Hepatocyte (in vitro differentiated cells): ENCODE results near the gene RIMBP2. TPM values are rescaled to one million over a fixed set of nuclear protein-coding genes. Genes with fewer than 3 reads are reported as not detected.

Experiments used
- DNase-seq: peaks from one replicate; pipeline ENCODE4 v3.0.0-alpha.2; 2016; ENCODE audit warnings: low spot score
- H2AFZ ChIP-seq: fragments of 200-600 bp; sonication (generic); 2 replicates; pipeline ENCODE4 v1.6.0; 2016; ENCODE audit warnings: antibody characterized with exemption, mild to moderate bottlenecking
- H3K27ac ChIP-seq: fragments of 200-600 bp; sonication (generic); 2 replicates; pipeline ENCODE4 v1.5.1; 2016; ENCODE audit warnings: mild to moderate bottlenecking
- H3K27me3 ChIP-seq: fragments of 200-600 bp; sonication (generic); 2 replicates; pipeline ENCODE4 v1.6.1; 2016
- H3K36me3 ChIP-seq: fragments of 200-600 bp; sonication (generic); replicated peaks from 2 replicates; pipeline ENCODE4 v1.5.1; 2016; ENCODE audit warnings: low read depth; ENCODE audit not compliant: insufficient read depth
- H3K4me1 ChIP-seq: fragments of 200-600 bp; sonication (generic); 2 replicates; pipeline ENCODE4 v1.5.1; 2016; ENCODE audit warnings: mild to moderate bottlenecking, moderate library complexity; ENCODE audit not compliant: insufficient read depth
- H3K4me2 ChIP-seq: fragments of 200-600 bp; sonication (generic); 2 replicates; pipeline ENCODE4 v1.6.0; 2016
- H3K4me3 ChIP-seq: fragments of 200-600 bp; sonication (generic); 2 replicates; pipeline ENCODE4 v1.5.1; 2016; ENCODE audit warnings: mild to moderate bottlenecking
- H3K79me2 ChIP-seq: fragments of 200-600 bp; sonication (generic); 2 replicates; pipeline ENCODE4 v1.6.0; 2017; ENCODE audit warnings: mild to moderate bottlenecking
- H3K9me2 ChIP-seq: fragments of 200-600 bp; sonication (generic); replicated peaks from 2 replicates; pipeline ENCODE4 v1.6.0; 2017; ENCODE audit warnings: mild to moderate bottlenecking; ENCODE audit not compliant: insufficient read depth
- H3K9me3 ChIP-seq: fragments of 200-600 bp; sonication (generic); 2 replicates; pipeline ENCODE4 v1.5.1; 2016; ENCODE audit warnings: low read depth, mild to moderate bottlenecking
- H4K20me1 ChIP-seq: fragments of 200-600 bp; sonication (generic); 2 replicates; pipeline ENCODE4 v1.6.0; 2016; ENCODE audit warnings: mild to moderate bottlenecking; ENCODE audit not compliant: insufficient read depth, poor library complexity, severe bottlenecking
- EZH2 ChIP-seq: fragments of 200-600 bp; sonication (generic); IDR thresholded peaks from 2 replicates; pipeline ENCODE4 v1.6.1; 2016; ENCODE audit warnings: antibody characterized with exemption, mild to moderate bottlenecking, borderline replicate concordance
- EZH2phosphoT487 ChIP-seq: fragments of 200-600 bp; sonication (generic); IDR thresholded peaks from one replicate; pipeline ENCODE4 v1.6.1; 2018; ENCODE audit warnings: antibody characterized with exemption, mild to moderate bottlenecking, low read depth, moderate library complexity; ENCODE audit not compliant: unreplicated experiment, severe bottlenecking
- WGBS: methylation state at CpG from one replicate; pipeline ENCODE4 v1.1.6; 2016; ENCODE audit warnings: low lambda C conversion rate; ENCODE audit errors: missing lambda C conversion rate; 5-methylcytosine and 5-hydroxymethylcytosine counted together
- polyA plus RNA-seq: library from polyadenylated mRNA; unstranded; fragments of >200 nt; fragmentation: Nextera tagmentation; extraction: Ambion mirVana; gene quantifications from 2 replicates; pipeline ENCODE4 v1.2.1, GENCODE V29; 2016
- total RNA-seq: library from RNA; depleted of rRNA; stranded (reverse); fragments of >200 nt; gene quantifications from 2 replicates; pipeline ENCODE4 v1.2.3, GENCODE V29; 2014
- TF ChIP-seq, protein P1 (sequence below): fragments of 200-600 bp; sonication (generic); IDR thresholded peaks from 2 replicates; pipeline ENCODE4 v1.5.1; 2016; ENCODE audit warnings: antibody characterized with exemption, mild to moderate bottlenecking; ENCODE audit not compliant: poor library complexity

Gene RIMBP2
- total and polyA plus RNA-seq, 2 experiments from 2014 or later = 2.5 to 4.4 TPM

DNA sequence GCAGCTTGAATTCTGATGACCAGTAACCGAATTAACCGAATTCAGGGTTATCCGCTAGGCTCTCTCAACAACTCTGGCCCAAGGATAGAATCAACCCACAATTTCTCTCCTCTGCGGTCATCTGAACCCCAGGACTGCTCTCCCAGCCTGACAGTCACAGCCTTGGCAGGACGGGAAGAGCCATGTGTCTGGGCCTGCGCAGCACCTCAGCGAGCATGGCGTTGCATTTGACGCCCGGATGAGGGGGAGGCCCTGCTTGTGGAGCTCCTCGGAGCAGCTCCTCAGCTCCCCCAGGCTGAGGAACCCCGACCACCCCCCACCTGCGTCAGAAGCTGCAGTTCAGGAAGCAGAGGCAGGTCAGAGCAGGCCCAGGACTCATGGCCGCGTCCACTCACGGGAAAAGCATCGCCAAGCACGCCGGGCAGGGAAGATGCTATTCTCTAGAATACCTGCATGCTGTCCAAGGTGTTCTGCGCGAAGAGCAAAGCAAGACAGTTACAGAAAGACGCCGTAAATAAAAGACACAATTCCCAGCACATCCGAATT is 247.3 kb downstream of the RIMBP2 start:
- Histone ChIP-seq H3K9me2 (no peaks in the 10 kb centered on the region), H3K36me3 (no peaks in the 10 kb centered on the region), H3K27me3 (no peaks in the 10 kb centered on the region), H3K4me2 (no peak overlapping the region), H3K4me1 (no peaks in the 10 kb centered on the region), H3K4me3 (no peak overlapping the region), H4K20me1 (no peaks in the 10 kb centered on the region), H3K27ac (no peak overlapping the region), H3K9me3 (no peaks in the 10 kb centered on the region), H3K79me2 (no peaks in the 10 kb centered on the region), H2AFZ (no peak overlapping the region)
- 95% methylated on average over 24 of the region's 24 CpGs for WGBS
- DNase-seq = no peak
- TF ChIP-seq EZH2 = no peak
- no peak for TF ChIP-seq EZH2phosphoT487
- TF ChIP-seq, protein P1, sequence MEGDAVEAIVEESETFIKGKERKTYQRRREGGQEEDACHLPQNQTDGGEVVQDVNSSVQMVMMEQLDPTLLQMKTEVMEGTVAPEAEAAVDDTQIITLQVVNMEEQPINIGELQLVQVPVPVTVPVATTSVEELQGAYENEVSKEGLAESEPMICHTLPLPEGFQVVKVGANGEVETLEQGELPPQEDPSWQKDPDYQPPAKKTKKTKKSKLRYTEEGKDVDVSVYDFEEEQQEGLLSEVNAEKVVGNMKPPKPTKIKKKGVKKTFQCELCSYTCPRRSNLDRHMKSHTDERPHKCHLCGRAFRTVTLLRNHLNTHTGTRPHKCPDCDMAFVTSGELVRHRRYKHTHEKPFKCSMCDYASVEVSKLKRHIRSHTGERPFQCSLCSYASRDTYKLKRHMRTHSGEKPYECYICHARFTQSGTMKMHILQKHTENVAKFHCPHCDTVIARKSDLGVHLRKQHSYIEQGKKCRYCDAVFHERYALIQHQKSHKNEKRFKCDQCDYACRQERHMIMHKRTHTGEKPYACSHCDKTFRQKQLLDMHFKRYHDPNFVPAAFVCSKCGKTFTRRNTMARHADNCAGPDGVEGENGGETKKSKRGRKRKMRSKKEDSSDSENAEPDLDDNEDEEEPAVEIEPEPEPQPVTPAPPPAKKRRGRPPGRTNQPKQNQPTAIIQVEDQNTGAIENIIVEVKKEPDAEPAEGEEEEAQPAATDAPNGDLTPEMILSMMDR = no peak

DNA sequence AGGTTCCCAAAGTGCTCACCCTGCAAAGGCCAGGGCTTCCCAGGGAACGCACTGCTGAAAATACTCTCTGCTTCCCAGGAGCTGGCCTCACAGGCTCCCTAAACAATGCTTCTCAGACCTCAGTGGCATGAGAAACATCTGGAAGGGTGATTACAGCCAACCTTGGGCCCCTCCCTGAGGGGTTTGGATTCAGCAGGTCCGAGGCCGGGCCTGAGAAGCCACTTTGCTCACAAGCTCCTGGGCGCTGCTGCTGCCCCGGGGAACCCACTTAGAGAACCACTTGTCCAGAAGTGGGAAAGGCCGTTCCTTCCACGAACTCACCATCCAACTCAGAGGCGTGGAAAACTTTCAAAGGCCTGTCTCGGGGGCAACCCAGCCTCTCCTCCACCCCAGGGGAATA is 247.9 kb downstream of the RIMBP2 start:
- no peaks in the 10 kb centered on the region for H3K27me3 ChIP-seq
- WGBS = 83% methylated on average over 9 of the region's 9 CpGs
- no peak overlapping the region for H2AFZ ChIP-seq
- no peaks in the 10 kb centered on the region for H3K9me2 ChIP-seq
- no peaks in the 10 kb centered on the region for H3K36me3 ChIP-seq
- no peaks in the 10 kb centered on the region for H3K4me1 ChIP-seq
- DNase-seq = no peak
- H3K79me2 ChIP-seq = no peaks in the 10 kb centered on the region
- no peaks in the 10 kb centered on the region for H4K20me1 ChIP-seq
- H3K27ac ChIP-seq = no peak overlapping the region
- no peak for TF ChIP-seq EZH2
- TF ChIP-seq, protein P1 = no peak
- no peak for TF ChIP-seq EZH2phosphoT487
- H3K9me3 ChIP-seq = no peaks in the 10 kb centered on the region
- no peak overlapping the region for H3K4me2 ChIP-seq
- no peak overlapping the region for H3K4me3 ChIP-seq

DNA sequence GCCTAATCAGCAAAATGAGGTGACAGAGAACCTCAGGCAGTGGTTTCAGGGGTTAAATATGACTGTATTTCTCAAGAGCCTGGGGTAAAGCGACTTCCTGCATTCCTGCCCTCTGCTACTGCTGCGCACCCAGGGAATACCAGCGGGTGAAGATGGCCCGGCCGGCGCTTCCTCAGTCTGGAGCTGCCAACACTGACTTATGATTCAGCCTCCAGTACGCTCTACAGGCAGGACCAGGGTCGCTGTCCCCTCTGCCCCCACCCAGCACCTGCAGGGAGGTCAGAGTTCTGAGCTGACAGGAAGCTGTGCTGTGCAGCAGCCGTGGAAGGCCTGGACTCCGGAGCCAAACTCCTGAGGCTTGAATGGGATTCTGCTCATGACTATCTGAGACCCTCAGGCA is 250.5 kb downstream of the RIMBP2 start:
- WGBS = 69% methylated on average over 10 of the region's 10 CpGs
- TF ChIP-seq, protein P1 = no peak
- H3K9me2 ChIP-seq = no peaks in the 10 kb centered on the region

DNA sequence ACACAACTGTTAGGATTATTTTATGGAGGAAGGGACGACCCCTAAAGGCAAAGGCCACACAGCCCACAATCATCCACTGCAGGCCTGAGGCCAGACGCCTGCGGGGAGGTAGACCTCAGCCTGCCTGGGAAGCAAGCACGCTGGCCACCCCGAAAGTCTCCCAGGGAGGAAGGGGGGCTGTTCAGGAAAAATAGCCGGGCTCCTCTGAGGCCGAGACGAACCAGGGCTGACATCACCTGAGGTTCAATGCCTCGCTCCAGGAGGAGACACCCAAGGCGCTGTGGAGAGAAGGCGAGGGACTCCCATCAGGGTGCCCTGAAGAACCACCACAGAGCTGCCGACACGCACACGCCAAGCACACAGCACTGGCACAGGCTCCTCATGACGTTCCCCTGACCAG is 251.1 kb downstream of the RIMBP2 start:
- Histone ChIP-seq H2AFZ (no peak overlapping the region), H3K79me2 (no peaks in the 10 kb centered on the region), H3K9me2 (no peaks in the 10 kb centered on the region), H3K4me2 (no peak overlapping the region), H3K4me1 (no peaks in the 10 kb centered on the region), H3K4me3 (no peak overlapping the region), H3K9me3 (no peaks in the 10 kb centered on the region), H3K27me3 (no peaks in the 10 kb centered on the region), H4K20me1 (no peaks in the 10 kb centered on the region), H3K27ac (no peak overlapping the region), H3K36me3 (no peaks in the 10 kb centered on the region)
- WGBS = 96% methylated on average over 15 of the region's 15 CpGs
- TF ChIP-seq EZH2 (no peak), EZH2phosphoT487 (no peak)
- TF ChIP-seq, protein P1 = no peak
- DNase-seq = no peak

More for the DNA sequence above, 250.5 kb downstream of the RIMBP2 start:
- Histone ChIP-seq H3K4me3 (no peak overlapping the region), H3K9me3 (no peaks in the 10 kb centered on the region), H3K27ac (no peak overlapping the region), H3K4me1 (no peaks in the 10 kb centered on the region), H3K36me3 (no peaks in the 10 kb centered on the region), H3K4me2 (no peak overlapping the region), H2AFZ (no peak overlapping the region), H4K20me1 (no peaks in the 10 kb centered on the region), H3K27me3 (no peaks in the 10 kb centered on the region), H3K79me2 (no peaks in the 10 kb centered on the region)
- DNase-seq = no peak
